Peyer's patch (tissue), 4 donors: ENCODE data around the gene MANEA.

Experiments
- CTCF ChIP-seq, 6 experiments: fragments of 450-650 bp in 4 of 6; fragments of 200-600 bp in 2 of 6; sonication (generic) in 1 of 6; IDR thresholded peaks; one replicate each; pipeline ENCODE4 v1.5.1; 2017 to 2019; ENCODE audit warnings: antibody characterized with exemption in 6 of 6, mild to moderate bottlenecking in 3 of 6, moderate library complexity in 1 of 6
- POLR2A ChIP-seq, 2 donors: fragments of 450-650 bp; IDR thresholded peaks; one replicate each; pipeline ENCODE4 v1.5.1; 2017; ENCODE audit warnings: antibody characterized with exemption in 2 of 2, mild to moderate bottlenecking in 2 of 2, moderate library complexity in 2 of 2

DNA sequence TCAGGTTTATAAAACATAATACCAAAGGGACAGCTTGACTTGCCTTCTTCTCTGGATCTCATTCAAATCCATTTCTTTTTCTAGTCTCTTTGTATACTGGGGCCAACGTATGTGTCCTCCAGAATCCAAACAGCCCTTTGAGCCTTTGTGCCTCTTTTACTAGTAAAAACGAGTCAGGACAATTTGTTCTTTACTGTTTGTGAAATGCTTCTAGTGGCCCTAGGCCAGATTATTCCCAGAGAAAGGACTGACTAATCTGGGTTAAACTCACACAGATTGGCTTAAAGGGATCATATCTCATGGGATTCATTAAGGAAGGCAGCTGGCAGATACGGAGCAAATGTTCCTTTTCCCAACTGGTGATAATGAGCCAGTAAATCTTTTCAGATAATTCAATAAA is 32.1 kb upstream of the MANEA start:
- TF ChIP-seq POLR2A (IDR thresholded peaks at IDR 0.05) (no peak), CTCF (IDR thresholded peaks at IDR 0.05) (no peak)
